Vagina (tissue), 2 donors: Measurements from ENCODE around the gene TDRD9. TPM values are rescaled to one million over a fixed set of nuclear protein-coding genes. Genes with fewer than 3 reads are reported as not detected.

ENCODE experiments used
- DNase-seq, 2 donors: peaks; one replicate each; pipeline ENCODE4 v3.0.0-alpha.2; 2017; ENCODE audit errors: extremely low spot score in 2 of 2
- H3K27ac ChIP-seq: fragments of 200-600 bp; sonication (generic); one replicate; pipeline ENCODE4 v1.5.1; 2019
- H3K27me3 ChIP-seq: fragments of 200-600 bp; sonication (generic); one replicate; pipeline ENCODE4 v1.5.1; 2019
- H3K36me3 ChIP-seq, 2 donors: fragments of 200-600 bp; sonication (generic); one replicate each; pipeline ENCODE4 v1.5.1; 2017 to 2019
- H3K4me1 ChIP-seq: fragments of 200-600 bp; sonication (generic); one replicate; pipeline ENCODE4 v1.5.1; 2019
- H3K4me3 ChIP-seq, 2 donors: fragments of 200-600 bp; sonication (generic); 1 replicate in 1 of 2; 2 replicates in 1 of 2; pipeline ENCODE4 v1.5.1; 2016 to 2019
- H3K9me3 ChIP-seq: fragments of 200-600 bp; sonication (generic); one replicate; pipeline ENCODE4 v1.5.1; 2019
- POLR2A ChIP-seq, 2 donors: fragments of 450-650 bp; IDR thresholded peaks; one replicate each; pipeline ENCODE4 v1.6.1; 2017; ENCODE audit warnings: antibody characterized with exemption in 2 of 2, mild to moderate bottlenecking in 2 of 2, moderate library complexity in 2 of 2
- POLR2AphosphoS5 ChIP-seq, 2 donors: sonication (generic); formaldehyde crosslinking; IDR thresholded peaks; one replicate each; pipeline ENCODE4 v1.9.0; 2017; ENCODE audit warnings: antibody characterized with exemption in 2 of 2, mild to moderate bottlenecking in 2 of 2, low read depth in 1 of 2; ENCODE audit not compliant: insufficient read depth in 1 of 2
- intact Hi-C: fragments of 100-400 bp; cut with DNase I; formaldehyde crosslinking; loops from one replicate; pipeline ENCODE4 v1.15.1; 2023
- total RNA-seq: library from RNA; depleted of rRNA; stranded (reverse); fragments of >200 nt; gene quantifications from one replicate; pipeline ENCODE4 v1.2.3, GENCODE V29; 2016
- TF ChIP-seq, protein P1 (sequence below), 3 experiments: fragments of 450-650 bp in 2 of 3; fragments of 200-600 bp in 1 of 3; sonication (generic) in 1 of 3; IDR thresholded peaks; one replicate each; pipeline ENCODE4 v1.5.1; 2017 to 2019; ENCODE audit warnings: antibody characterized with exemption in 3 of 3, mild to moderate bottlenecking in 2 of 3, moderate library complexity in 2 of 3

TDRD9 gene
- total RNA-seq, 1 donor from 2014 or later = 0.74 TPM

DNA sequence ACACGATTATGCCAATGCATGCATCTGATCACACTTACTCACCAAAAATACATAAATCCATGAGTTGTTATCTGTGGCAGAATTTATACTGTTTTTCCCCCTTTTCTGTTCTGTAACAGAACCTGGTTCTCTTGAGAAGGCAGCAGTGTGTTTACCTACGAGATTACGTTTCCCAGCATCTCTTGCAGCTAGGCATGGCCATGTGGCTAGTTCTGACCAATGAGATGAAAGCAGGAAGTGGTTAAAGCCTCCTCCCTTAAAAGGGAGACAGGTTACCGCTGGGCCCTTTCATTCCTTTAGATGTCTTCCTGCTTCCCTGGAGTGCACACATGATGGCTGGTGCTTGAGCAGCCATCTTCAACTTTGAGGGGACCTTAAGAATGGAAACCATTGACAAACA is 145.5 kb downstream of the TDRD9 start:
- H3K27ac ChIP-seq = no peak overlapping the region
- no peaks in the 10 kb centered on the region for H3K9me3 ChIP-seq
- H3K4me3 ChIP-seq = no peak overlapping the region
- no peaks in the 10 kb centered on the region for H3K36me3 ChIP-seq
- intact Hi-C loops = no loop called here
- TF ChIP-seq, protein P1, sequence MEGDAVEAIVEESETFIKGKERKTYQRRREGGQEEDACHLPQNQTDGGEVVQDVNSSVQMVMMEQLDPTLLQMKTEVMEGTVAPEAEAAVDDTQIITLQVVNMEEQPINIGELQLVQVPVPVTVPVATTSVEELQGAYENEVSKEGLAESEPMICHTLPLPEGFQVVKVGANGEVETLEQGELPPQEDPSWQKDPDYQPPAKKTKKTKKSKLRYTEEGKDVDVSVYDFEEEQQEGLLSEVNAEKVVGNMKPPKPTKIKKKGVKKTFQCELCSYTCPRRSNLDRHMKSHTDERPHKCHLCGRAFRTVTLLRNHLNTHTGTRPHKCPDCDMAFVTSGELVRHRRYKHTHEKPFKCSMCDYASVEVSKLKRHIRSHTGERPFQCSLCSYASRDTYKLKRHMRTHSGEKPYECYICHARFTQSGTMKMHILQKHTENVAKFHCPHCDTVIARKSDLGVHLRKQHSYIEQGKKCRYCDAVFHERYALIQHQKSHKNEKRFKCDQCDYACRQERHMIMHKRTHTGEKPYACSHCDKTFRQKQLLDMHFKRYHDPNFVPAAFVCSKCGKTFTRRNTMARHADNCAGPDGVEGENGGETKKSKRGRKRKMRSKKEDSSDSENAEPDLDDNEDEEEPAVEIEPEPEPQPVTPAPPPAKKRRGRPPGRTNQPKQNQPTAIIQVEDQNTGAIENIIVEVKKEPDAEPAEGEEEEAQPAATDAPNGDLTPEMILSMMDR (IDR thresholded peaks at IDR 0.05) = no peak
- no peak for TF ChIP-seq POLR2AphosphoS5 (IDR thresholded peaks at IDR 0.05; ENCODE audit: insufficient read depth in 1 of 2, low read depth in 1 of 2)
- no peak for TF ChIP-seq POLR2A (IDR thresholded peaks at IDR 0.05)
- H3K27me3 ChIP-seq = no peaks in the 10 kb centered on the region
- no peak for DNase-seq
- H3K4me1 ChIP-seq = no peaks in the 10 kb centered on the region

DNA sequence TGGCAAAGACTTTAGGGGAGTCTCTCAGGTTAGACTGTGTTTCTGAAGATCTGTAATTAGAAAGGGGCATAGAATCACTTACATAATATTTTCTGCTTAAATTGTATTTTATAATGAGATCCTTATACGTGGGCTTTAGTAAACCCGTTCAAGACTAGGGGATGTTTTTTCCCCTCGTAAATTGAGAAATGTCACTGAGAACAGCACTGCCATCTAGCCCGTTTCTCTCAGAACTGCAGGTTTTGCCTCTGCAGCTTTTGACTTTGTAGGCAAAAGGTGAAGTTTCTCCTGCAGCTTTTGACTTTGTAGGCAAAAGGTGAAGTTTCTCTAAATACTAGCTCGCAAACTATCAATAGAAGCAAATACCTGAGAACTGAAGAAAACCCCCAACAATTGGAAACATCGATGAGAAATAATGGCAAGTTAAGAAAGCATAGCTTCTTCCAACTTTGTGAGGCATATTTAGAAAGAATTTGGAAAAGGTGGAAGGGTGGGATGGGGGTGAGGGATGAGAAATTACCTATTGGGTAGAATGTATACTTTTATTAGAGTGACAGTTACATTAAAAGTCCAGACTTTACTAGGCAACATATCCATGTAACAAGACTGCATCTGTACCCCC is 147.4 kb downstream of the TDRD9 start:
- H3K27ac ChIP-seq = no peak overlapping the region
- H3K4me1 ChIP-seq = no peaks in the 10 kb centered on the region
- H3K36me3 ChIP-seq = no peaks in the 10 kb centered on the region
- no peaks in the 10 kb centered on the region for H3K9me3 ChIP-seq
- TF ChIP-seq POLR2AphosphoS5 (IDR thresholded peaks at IDR 0.05; ENCODE audit: insufficient read depth in 1 of 2, low read depth in 1 of 2) (no peak), POLR2A (IDR thresholded peaks at IDR 0.05) (no peak)
- TF ChIP-seq, protein P1 (IDR thresholded peaks at IDR 0.05) = no peak
- no peak for DNase-seq
- intact Hi-C loops = no loop called here
- H3K4me3 ChIP-seq = no peak overlapping the region
- no peaks in the 10 kb centered on the region for H3K27me3 ChIP-seq

DNA sequence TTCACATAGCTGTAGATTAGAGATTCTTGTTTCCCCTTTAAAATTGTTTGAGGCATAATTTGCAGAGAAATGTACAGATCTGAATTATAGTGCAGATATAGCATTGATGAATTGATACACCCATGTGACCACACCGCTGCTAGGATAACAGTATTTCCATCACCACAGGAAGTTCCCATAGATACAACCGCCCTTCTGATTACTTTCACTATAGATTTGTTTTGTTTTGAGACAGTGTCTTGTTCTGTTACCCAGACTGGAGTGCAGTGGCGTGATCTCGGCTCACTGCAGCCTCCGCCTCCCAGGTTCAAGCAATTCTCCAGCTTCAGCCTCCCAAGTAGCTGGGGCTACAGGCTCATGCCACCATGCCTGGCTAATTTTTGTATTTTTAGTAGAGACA is 148.5 kb downstream of the TDRD9 start:
- Histone ChIP-seq H3K27ac (no peak overlapping the region), H3K4me1 (no peaks in the 10 kb centered on the region), H3K36me3 (no peaks in the 10 kb centered on the region), H3K27me3 (no peaks in the 10 kb centered on the region), H3K9me3 (no peaks in the 10 kb centered on the region), H3K4me3 (no peak overlapping the region)
- intact Hi-C loops = no loop called here
- DNase-seq = no peak
- TF ChIP-seq, protein P1 (IDR thresholded peaks at IDR 0.05) = no peak
- TF ChIP-seq POLR2AphosphoS5 (IDR thresholded peaks at IDR 0.05; ENCODE audit: insufficient read depth in 1 of 2, low read depth in 1 of 2) (no peak), POLR2A (IDR thresholded peaks at IDR 0.05) (no peak)

DNA sequence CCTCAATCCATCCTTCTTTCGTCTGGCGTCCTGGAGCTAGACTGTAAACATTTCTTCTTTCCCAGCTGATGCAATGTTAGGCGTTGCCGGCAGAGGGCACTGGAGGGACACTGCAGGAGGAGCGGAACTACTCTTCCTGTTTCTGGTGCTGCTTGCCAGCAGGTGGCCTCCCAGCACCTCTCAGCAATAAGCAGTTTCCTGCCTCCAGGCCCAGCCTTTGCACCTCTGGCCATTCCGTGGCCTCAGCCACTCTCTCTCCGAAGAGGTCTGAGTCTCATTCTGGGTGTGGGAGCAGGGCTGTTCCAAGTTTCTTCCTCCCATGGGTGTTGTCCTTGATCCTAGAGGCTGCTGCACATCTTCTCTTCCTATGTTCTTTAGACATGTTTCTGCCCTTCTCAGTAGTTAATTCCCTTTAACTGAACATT is 149.8 kb downstream of the TDRD9 start:
- H3K4me1 ChIP-seq = no peaks in the 10 kb centered on the region
- intact Hi-C loops = no loop called here
- H3K9me3 ChIP-seq = no peaks in the 10 kb centered on the region
- TF ChIP-seq POLR2A (IDR thresholded peaks at IDR 0.05) (no peak), POLR2AphosphoS5 (IDR thresholded peaks at IDR 0.05; ENCODE audit: insufficient read depth in 1 of 2, low read depth in 1 of 2) (peak in 1 of 2 donors; percentile 56)
- TF ChIP-seq, protein P1 (IDR thresholded peaks at IDR 0.05) = peak; percentile 92 to 98 (median 97)
- no peak overlapping the region for H3K27ac ChIP-seq
- no peaks in the 10 kb centered on the region for H3K27me3 ChIP-seq
- H3K36me3 ChIP-seq = no peaks in the 10 kb centered on the region
- DNase-seq = peak in 1 of 2 donors; percentile 84
- H3K4me3 ChIP-seq = no peak overlapping the region
